ENCODE data around the gene KCNIP1. TPM values are rescaled to one million over a fixed set of nuclear protein-coding genes. Genes with fewer than 3 reads are reported as not detected.

Gene KCNIP1
- total RNA-seq, 2 experiments from 2014 or later, result not detected

DNA sequence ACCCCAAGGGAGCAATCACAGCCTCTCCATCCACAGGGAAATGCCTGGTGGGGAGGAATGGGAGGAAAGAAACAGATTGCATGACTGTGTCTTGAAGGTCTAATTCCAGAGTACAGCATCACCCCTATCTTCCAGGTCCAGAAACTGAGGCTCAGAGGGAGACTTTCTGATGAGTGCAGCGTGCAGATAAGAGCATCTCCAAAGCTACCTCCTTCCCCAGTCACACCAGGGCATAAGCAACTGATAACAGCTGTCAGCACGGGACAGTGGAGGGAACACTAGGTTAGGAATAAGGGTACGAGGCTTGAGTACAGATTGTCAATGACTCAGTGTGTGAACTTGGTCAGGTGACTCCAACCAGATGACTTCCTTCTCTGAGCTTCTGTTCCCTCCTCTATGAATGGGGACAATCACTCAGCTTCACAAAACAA lies 126.9 kb downstream of the KCNIP1 start:
- Histone ChIP-seq H3K36me3 (ENCODE audit: insufficient read depth, low read length) (no peaks in the 10 kb centered on the region), H3K9me3 (ENCODE audit: control insufficient read depth in 1 of 2, insufficient read depth in 1 of 2, low read length in 2 of 2) (no peaks in the 10 kb centered on the region), H3K27ac (ENCODE audit: low read depth in 1 of 2, low read length in 2 of 2) (no peak overlapping the region), H3K27me3 (ENCODE audit: control insufficient read depth in 1 of 2, insufficient read depth in 2 of 2, low read length in 2 of 2) (no peaks in the 10 kb centered on the region), H3K4me1 (ENCODE audit: insufficient read depth, low read length) (peaks cover 18% of the 10 kb centered on the region), H3K4me3 (ENCODE audit: low read length) (no peak overlapping the region)
- Mint-ChIP-seq H3K36me3 (ENCODE audit: low read depth) (no peaks in the 10 kb centered on the region), H3K27me3 (no peaks in the 10 kb centered on the region), H3K27ac (no peak overlapping the region), H3K4me1 (ENCODE audit: low read depth) (peaks cover 20% of the 10 kb centered on the region), H3K9me3 (no peaks in the 10 kb centered on the region), H3K4me3 (no peak overlapping the region)
- intact Hi-C loops (cut with DNase I, micrococcal nuclease), result loop anchor here in 1 of 2 experiments (5.0 kb wide), 1 partner anchor 408 kb away; no protein-coding TSS in a partner anchor
- DNase-seq, result peak in 2 of 14 experiments; percentile 20 to 31
- TF ChIP-seq, protein P1, sequence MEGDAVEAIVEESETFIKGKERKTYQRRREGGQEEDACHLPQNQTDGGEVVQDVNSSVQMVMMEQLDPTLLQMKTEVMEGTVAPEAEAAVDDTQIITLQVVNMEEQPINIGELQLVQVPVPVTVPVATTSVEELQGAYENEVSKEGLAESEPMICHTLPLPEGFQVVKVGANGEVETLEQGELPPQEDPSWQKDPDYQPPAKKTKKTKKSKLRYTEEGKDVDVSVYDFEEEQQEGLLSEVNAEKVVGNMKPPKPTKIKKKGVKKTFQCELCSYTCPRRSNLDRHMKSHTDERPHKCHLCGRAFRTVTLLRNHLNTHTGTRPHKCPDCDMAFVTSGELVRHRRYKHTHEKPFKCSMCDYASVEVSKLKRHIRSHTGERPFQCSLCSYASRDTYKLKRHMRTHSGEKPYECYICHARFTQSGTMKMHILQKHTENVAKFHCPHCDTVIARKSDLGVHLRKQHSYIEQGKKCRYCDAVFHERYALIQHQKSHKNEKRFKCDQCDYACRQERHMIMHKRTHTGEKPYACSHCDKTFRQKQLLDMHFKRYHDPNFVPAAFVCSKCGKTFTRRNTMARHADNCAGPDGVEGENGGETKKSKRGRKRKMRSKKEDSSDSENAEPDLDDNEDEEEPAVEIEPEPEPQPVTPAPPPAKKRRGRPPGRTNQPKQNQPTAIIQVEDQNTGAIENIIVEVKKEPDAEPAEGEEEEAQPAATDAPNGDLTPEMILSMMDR (IDR thresholded peaks at IDR 0.05), result no peak
- POLR2A ChIA-PET, result no interaction called here
- ATAC-seq (ENCODE audit: poor library complexity), result peak; percentile 16
- CTCF ChIA-PET, result no interaction called here

GRCh38 chr5:170631466-170632195 lies 127.8 kb downstream of the KCNIP1 start:
- H3K4me1 Mint-ChIP-seq (ENCODE audit: low read depth), result peaks cover 20% of the 10 kb centered on the region
- ChIA-PET POLR2A (no interaction called here), CTCF (no interaction called here)
- TF ChIP-seq, protein P1 (IDR thresholded peaks at IDR 0.05), result no peak
- H3K27me3 Mint-ChIP-seq, result peaks cover 5% of the 10 kb centered on the region
- H3K27ac Mint-ChIP-seq, result no peak overlapping the region
- no peaks in the 10 kb centered on the region for H3K36me3 Mint-ChIP-seq (ENCODE audit: low read depth)
- Histone ChIP-seq H3K4me1 (ENCODE audit: insufficient read depth, low read length) (peaks cover 18% of the 10 kb centered on the region), H3K36me3 (ENCODE audit: insufficient read depth, low read length) (no peaks in the 10 kb centered on the region), H3K27me3 (ENCODE audit: control insufficient read depth in 1 of 2, insufficient read depth in 2 of 2, low read length in 2 of 2) (no peaks in the 10 kb centered on the region), H3K4me3 (ENCODE audit: low read length) (no peak overlapping the region), H3K27ac (ENCODE audit: low read depth in 1 of 2, low read length in 2 of 2) (no peak overlapping the region), H3K9me3 (ENCODE audit: control insufficient read depth in 1 of 2, insufficient read depth in 1 of 2, low read length in 2 of 2) (no peaks in the 10 kb centered on the region)
- no peaks in the 10 kb centered on the region for H3K9me3 Mint-ChIP-seq
- ATAC-seq (ENCODE audit: poor library complexity), result no peak
- no peak for DNase-seq
- peak overlapping the region; percentile 11 for H3K4me3 Mint-ChIP-seq
- intact Hi-C loops (cut with DNase I, micrococcal nuclease), result loop anchor here (2.0 to 5.0 kb wide), 3 partner anchors 197 to 531 kb away; no protein-coding TSS in a partner anchor

DNA sequence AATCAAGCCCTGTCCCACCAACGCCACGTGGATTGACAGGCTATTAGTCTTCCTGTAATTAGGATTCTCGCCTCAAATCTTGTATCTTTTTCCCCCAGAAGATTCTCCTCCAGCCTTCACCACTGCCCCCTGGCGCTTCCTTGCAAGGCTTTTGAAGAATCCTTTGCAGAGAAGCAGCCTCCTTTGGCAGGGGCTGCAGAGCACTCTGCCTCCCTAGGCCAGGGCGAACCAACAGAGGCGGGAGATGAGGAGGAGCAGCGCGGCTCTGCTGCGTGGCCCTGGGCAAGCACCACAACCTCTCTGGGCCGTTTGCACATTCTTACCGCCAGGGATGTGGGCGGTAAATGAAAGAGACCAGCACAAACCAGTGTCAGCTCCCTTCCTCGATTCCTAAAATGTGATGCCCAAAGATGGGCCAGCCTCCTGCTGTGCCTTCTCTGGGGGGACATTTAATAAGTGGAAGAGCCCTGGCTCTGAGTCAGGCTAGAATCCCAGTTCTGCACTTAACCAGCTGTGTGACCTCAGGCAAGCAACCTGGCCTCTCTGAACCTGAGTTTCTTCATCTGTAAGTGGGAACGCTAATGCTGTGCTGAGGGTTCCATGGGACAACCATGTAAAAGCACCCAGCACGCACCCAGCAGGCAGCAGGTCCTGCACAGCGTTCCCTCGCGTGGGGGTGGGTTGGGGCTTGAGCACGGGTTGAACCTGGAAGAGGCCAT lies 128.6 kb downstream of the KCNIP1 start:
- peak; percentile 27 for ATAC-seq (ENCODE audit: poor library complexity)
- Histone ChIP-seq H3K27ac (ENCODE audit: low read depth in 1 of 2, low read length in 2 of 2) (no peak overlapping the region), H3K9me3 (ENCODE audit: control insufficient read depth in 1 of 2, insufficient read depth in 1 of 2, low read length in 2 of 2) (no peaks in the 10 kb centered on the region), H3K36me3 (ENCODE audit: insufficient read depth, low read length) (no peaks in the 10 kb centered on the region), H3K27me3 (ENCODE audit: control insufficient read depth in 1 of 2, insufficient read depth in 2 of 2, low read length in 2 of 2) (no peaks in the 10 kb centered on the region), H3K4me1 (ENCODE audit: insufficient read depth, low read length) (peaks cover 18% of the 10 kb centered on the region), H3K4me3 (ENCODE audit: low read length) (no peak overlapping the region)
- Mint-ChIP-seq H3K9me3 (no peaks in the 10 kb centered on the region), H3K4me3 (peak overlapping the region; percentile 77), H3K36me3 (ENCODE audit: low read depth) (no peaks in the 10 kb centered on the region), H3K27ac (peak overlapping the region; percentile 38), H3K4me1 (ENCODE audit: low read depth) (peaks cover 20% of the 10 kb centered on the region), H3K27me3 (peaks cover 7% of the 10 kb centered on the region)
- TF ChIP-seq, protein P1 (IDR thresholded peaks at IDR 0.05), result no peak
- ChIA-PET POLR2A (no interaction called here), CTCF (no interaction called here)
- DNase-seq, result peak in 3 of 14 experiments; percentile 6 to 13 (median 11)
- intact Hi-C loops (cut with DNase I, micrococcal nuclease), result loop anchor here (2.0 to 5.0 kb wide), 3 partner anchors 198 to 532 kb away; no protein-coding TSS in a partner anchor

All from CD4-positive, alpha-beta T cell (primary cell).